ENCODE data around the gene PSMC3IP.

Gene PSMC3IP

GRCh38 chr17:42537156-42537805, 40.2 kb downstream of the PSMC3IP start:
- DNase-seq = no peak

- DNase-seq = peak in 1 of 2 donors; percentile 74
Observed at GRCh38 chr17:42536372-42537155, 41.0 kb downstream of the PSMC3IP start.

GRCh38 chr17:42536048-42536371, 41.5 kb downstream of the PSMC3IP start, which contains the start of gene NAGLU:
TSS of gene NAGLU (plus strand) at chr17:42536241. CDS start at chr17:42536273, 32 bp downstream.
- peak; percentile 74 to 84 for DNase-seq

- DNase-seq = peak in 1 of 2 donors; percentile 74
Observed at GRCh38 chr17:42535155-42536047, 42.1 kb downstream of the PSMC3IP start.

- DNase-seq = peak; percentile 3 to 13
Observed at GRCh38 chr17:42531455-42532354, 45.8 kb downstream of the PSMC3IP start.

- DNase-seq = no peak
Observed at GRCh38 chr17:42530952-42531454, 46.5 kb downstream of the PSMC3IP start.

GRCh38 chr17:42529061-42529460, 48.5 kb downstream of the PSMC3IP start:
- DNase-seq = no peak

- no peak for DNase-seq
Observed at GRCh38 chr17:42527932-42528331, 49.6 kb downstream of the PSMC3IP start.

GRCh38 chr17:42526031-42526444, 51.5 kb downstream of the PSMC3IP start:
- no peak for DNase-seq

- no peak for DNase-seq
Observed at GRCh38 chr17:42525221-42525620, 52.3 kb downstream of the PSMC3IP start.

- DNase-seq = no peak
Observed at GRCh38 chr17:42522798-42523278, 54.7 kb downstream of the PSMC3IP start.
